Epithelial cell of proximal tubule (primary cell): Measurements from ENCODE around the gene UBC. TPM values are rescaled to one million over a fixed set of nuclear protein-coding genes. Genes with fewer than 3 reads are reported as not detected.

Experiments used
- DNase-seq: peaks from one replicate; pipeline ENCODE4 v3.0.0-alpha.2; 2011; ENCODE audit warnings: low read depth
- H3K4me3 ChIP-seq: 2 replicates; pipeline ENCODE4 v1.5.1; 2011; ENCODE audit warnings: low read depth, mild to moderate bottlenecking, low read length
- CTCF ChIP-seq: conservative IDR thresholded peaks from 2 replicates; pipeline ENCODE4 v1.5.1; 2012; ENCODE audit warnings: low read depth, mild to moderate bottlenecking, low read length
- total RNA-seq: library from RNA; depleted of rRNA; stranded (reverse); fragments of >200 nt; gene quantifications from 2 replicates; pipeline ENCODE4 v1.2.3, GENCODE V29; 2015

UBC gene
- total RNA-seq, 1 donor from 2014 or later = 827 TPM

- DNase-seq = no peak
- H3K4me3 ChIP-seq = peak within 1 kb of the TSS; percentile 72
- TF ChIP-seq CTCF = no peak
Observed at GRCh38 chr12:124863416-124864325, 50.8 kb downstream of the UBC start, which contains the start of gene SCARB1. TSS of gene SCARB1 (minus strand) at chr12:124863864. CDS start at chr12:124863720, 144 bp downstream.

- no peak for DNase-seq
- TF ChIP-seq CTCF = no peak
- H3K4me3 ChIP-seq = peak overlapping the region; percentile 72
Observed at GRCh38 chr12:124862768-124863415, 51.6 kb downstream of the UBC start.

GRCh38 chr12:124861898-124862676 is 52.4 kb downstream of the UBC start:
- TF ChIP-seq CTCF = no peak
- H3K4me3 ChIP-seq = no peak overlapping the region
- DNase-seq = no peak

Other genes starting within 250 kb of the UBC start
- 21.9 and 72.8 TPM in 2 replicates for gene SCARB1, start 50.8 kb downstream of the UBC start, total RNA-seq
- 13.7 and 28.9 TPM in 2 replicates for gene DHX37, start 74.5 kb upstream of the UBC start, total RNA-seq
- gene BRI3BP, start 79.0 kb upstream of the UBC start, total RNA-seq = 16.0 and 25.7 TPM in 2 replicates
- 20.6 and 35.2 TPM in 2 replicates for gene AACS, start 150.8 kb upstream of the UBC start, total RNA-seq